CD4-positive, alpha-beta T cell treated with Interleukin-15 for 1 hour (primary cell): ENCODE data around the gene CACNG4.

Source experiments
- DNase-seq: peaks from one replicate; pipeline ENCODE4 v3.0.0-alpha.2; 2020

CACNG4 gene

GRCh38 chr17:67067571-67068482 lies 103.3 kb downstream of the CACNG4 start:
- no peak for DNase-seq

GRCh38 chr17:67068999-67069398 lies 104.5 kb downstream of the CACNG4 start:
- DNase-seq, result no peak

- no peak for DNase-seq
These were observed 105.2 kb downstream of the CACNG4 start for GRCh38 chr17:67069603-67070136.

GRCh38 chr17:67071595-67071994 lies 107.1 kb downstream of the CACNG4 start:
- no peak for DNase-seq

- DNase-seq, result no peak
These were observed 108.4 kb downstream of the CACNG4 start for GRCh38 chr17:67072885-67073284.

- no peak for DNase-seq
These were observed 110.3 kb downstream of the CACNG4 start for GRCh38 chr17:67074781-67075180.

GRCh38 chr17:67076290-67076689 lies 111.8 kb downstream of the CACNG4 start:
- no peak for DNase-seq

- DNase-seq, result no peak
These were observed 113.8 kb downstream of the CACNG4 start for GRCh38 chr17:67078292-67078691.

- no peak for DNase-seq
These were observed 115.0 kb downstream of the CACNG4 start for GRCh38 chr17:67079491-67079890.

GRCh38 chr17:67080804-67081203 lies 116.3 kb downstream of the CACNG4 start:
- DNase-seq, result no peak

- DNase-seq, result no peak
These were observed 117.6 kb downstream of the CACNG4 start for GRCh38 chr17:67082107-67082506.
